ENCODE measurements around the gene TRAPPC2L.

The TRAPPC2L gene

GRCh38 chr16:88811769-88812512 is 45.0 kb upstream of the TRAPPC2L start, which contains the start of gene APRT:
Gene APRT, minus strand, starts transcription at chr16:88811928. Its CDS starts 29 bp downstream, at chr16:88811899.
- Histone ChIP-seq H3K27me3 (ENCODE audit: insufficient read depth, poor library complexity, severe bottlenecking) (no peaks in the 10 kb centered on the region), H3K4me3 (replicated peaks; ENCODE audit: insufficient read depth, low read length) (peak within 1 kb of the TSS; percentile 63), H3K27ac (replicated peaks) (peak within 1 kb of the TSS; percentile 93)
- peak; percentile 78; the same call in 1 of the 2 replicates for TF ChIP-seq POLR2AphosphoS5 (IDR thresholded peaks at IDR 0.05; ENCODE audit: low read depth)
- TF ChIP-seq GABPA (IDR thresholded peaks at IDR 0.05; ENCODE audit: low read depth): no peak
- no peak for TF ChIP-seq SPI1 (IDR thresholded peaks at IDR 0.05; ENCODE audit: borderline replicate concordance, low read depth)
- no peak for TF ChIP-seq REST (IDR thresholded peaks at IDR 0.05; ENCODE audit: insufficient replicate concordance, low read depth)
- TF ChIP-seq CTCF (IDR thresholded peaks at IDR 0.05; ENCODE audit: insufficient read depth, low read length): no peak
- DNase-seq (ENCODE audit: low read depth in 1 of 2, low spot score in 1 of 2): peak; percentile 71 to 83

- TF ChIP-seq SPI1 (IDR thresholded peaks at IDR 0.05; ENCODE audit: borderline replicate concordance, low read depth) (no peak), POLR2AphosphoS5 (IDR thresholded peaks at IDR 0.05; ENCODE audit: low read depth) (0 out of 2 replicates have a peak, but pooled peaks have one; percentile 9)
- Histone ChIP-seq H3K27ac (replicated peaks) (peak overlapping the region; percentile 93), H3K27me3 (ENCODE audit: insufficient read depth, poor library complexity, severe bottlenecking) (no peaks in the 10 kb centered on the region), H3K4me3 (replicated peaks; ENCODE audit: insufficient read depth, low read length) (peak overlapping the region; percentile 63)
- DNase-seq (ENCODE audit: low read depth in 1 of 2, low spot score in 1 of 2): peak in 1 of 2 experiments; percentile 38
Measured at GRCh38 chr16:88812513-88813268, 44.2 kb upstream of the TRAPPC2L start.

- TF ChIP-seq GABPA (IDR thresholded peaks at IDR 0.05; ENCODE audit: low read depth) (no peak), POLR2AphosphoS5 (IDR thresholded peaks at IDR 0.05; ENCODE audit: low read depth) (no peak), SPI1 (IDR thresholded peaks at IDR 0.05; ENCODE audit: borderline replicate concordance, low read depth) (no peak), CTCF (IDR thresholded peaks at IDR 0.05; ENCODE audit: insufficient read depth, low read length) (no peak), REST (IDR thresholded peaks at IDR 0.05; ENCODE audit: insufficient replicate concordance, low read depth) (no peak)
Measured at GRCh38 chr16:88813269-88814143, 43.4 kb upstream of the TRAPPC2L start.

More at GRCh38 chr16:88813269-88814143, 43.4 kb upstream of the TRAPPC2L start:
- Histone ChIP-seq H3K4me3 (replicated peaks; ENCODE audit: insufficient read depth, low read length) (no peak overlapping the region), H3K27ac (replicated peaks) (peak overlapping the region; percentile 93; the same call in 1 of the 2 replicates), H3K27me3 (ENCODE audit: insufficient read depth, poor library complexity, severe bottlenecking) (no peaks in the 10 kb centered on the region)
- DNase-seq (ENCODE audit: low read depth in 1 of 2, low spot score in 1 of 2): no peak

Data from HL-60 (cell line).